IPS-18c (cell line): ENCODE results near the gene ZNF577.

Experiments used
- H3K4me3 ChIP-seq: 2 replicates; pipeline ENCODE4 v1.7.0; 2013; ENCODE audit warnings: low read depth, mild to moderate bottlenecking, low read length, moderate library complexity; ENCODE audit not compliant: insufficient read depth
- H3K9me3 ChIP-seq: one replicate; pipeline ENCODE4 v1.6.1; 2013; ENCODE audit warnings: mild to moderate bottlenecking, low read length, moderate library complexity; ENCODE audit not compliant: control insufficient read depth, insufficient read depth

Gene ZNF577

GRCh38 chr19:51891193-51891747 is 3.5 kb upstream of the ZNF577 start:
- peaks cover 49% of the 10 kb centered on the region for H3K9me3 ChIP-seq
- no peak overlapping the region for H3K4me3 ChIP-seq

- H3K9me3 ChIP-seq = peaks cover 38% of the 10 kb centered on the region
- no peak overlapping the region for H3K4me3 ChIP-seq
Measured at GRCh38 chr19:51889934-51890333, 2.2 kb upstream of the ZNF577 start.

DNA sequence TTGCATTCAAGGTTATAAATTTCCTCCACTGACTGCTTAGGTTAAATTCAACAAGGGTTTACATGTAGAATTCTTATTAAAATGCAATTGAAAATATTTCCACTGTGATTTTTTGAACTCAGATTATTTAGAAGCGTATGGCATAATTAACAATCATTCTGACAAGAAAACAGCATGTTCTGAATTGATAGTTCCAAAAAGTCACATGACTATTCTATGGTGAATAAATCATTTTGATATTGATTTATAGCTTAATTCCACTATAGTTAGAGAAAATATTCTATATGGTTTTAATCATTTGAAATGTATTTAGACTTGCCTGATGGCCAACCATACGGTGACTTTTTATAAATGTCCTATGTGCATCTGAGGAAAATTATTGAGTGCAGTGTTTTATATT is 3.0 kb downstream of the ZNF577 start:
- H3K9me3 ChIP-seq = peaks cover 2% of the 10 kb centered on the region
- no peak overlapping the region for H3K4me3 ChIP-seq

- no peak overlapping the region for H3K4me3 ChIP-seq
- H3K9me3 ChIP-seq = peaks cover 4% of the 10 kb centered on the region
Measured at GRCh38 chr19:51882518-51882917, 5.2 kb downstream of the ZNF577 start.

GRCh38 chr19:51873097-51873496 is 14.7 kb downstream of the ZNF577 start:
- Histone ChIP-seq H3K9me3 (peaks cover 42% of the 10 kb centered on the region), H3K4me3 (no peak overlapping the region)

GRCh38 chr19:51861870-51862622 is 25.7 kb downstream of the ZNF577 start:
- H3K9me3 ChIP-seq = peaks cover 26% of the 10 kb centered on the region
- no peak overlapping the region for H3K4me3 ChIP-seq

DNA sequence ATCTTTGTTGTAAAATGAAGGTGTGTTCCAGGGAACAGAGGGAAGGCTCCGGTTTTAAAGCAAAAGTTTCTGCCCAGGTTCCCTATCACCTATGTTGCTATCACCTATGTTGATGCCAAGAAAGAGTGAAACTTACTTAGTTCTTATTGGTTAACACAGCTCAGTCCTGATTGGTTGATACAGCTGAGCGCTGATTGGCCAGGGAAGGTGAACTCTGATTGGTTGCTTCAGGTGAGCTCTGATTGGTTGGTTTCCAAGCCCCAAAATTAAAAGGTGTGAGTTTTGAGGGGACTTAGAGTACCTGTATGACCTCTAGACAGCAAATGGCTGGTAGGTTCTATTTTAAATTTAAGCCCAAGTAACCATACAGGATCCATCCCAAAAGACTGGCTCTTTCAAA is 50.6 kb downstream of the ZNF577 start:
- H3K9me3 ChIP-seq = peaks cover 3% of the 10 kb centered on the region
- no peak overlapping the region for H3K4me3 ChIP-seq

- no peak overlapping the region for H3K4me3 ChIP-seq
- H3K9me3 ChIP-seq = peaks cover 8% of the 10 kb centered on the region
Measured at GRCh38 chr19:51830274-51830673, 57.5 kb downstream of the ZNF577 start.

GRCh38 chr19:51824281-51825005 is 63.3 kb downstream of the ZNF577 start:
- no peak overlapping the region for H3K4me3 ChIP-seq
- H3K9me3 ChIP-seq = peaks cover 12% of the 10 kb centered on the region

- Histone ChIP-seq H3K4me3 (no peak overlapping the region), H3K9me3 (peaks cover 7% of the 10 kb centered on the region)
Measured at GRCh38 chr19:51822946-51823345, 64.8 kb downstream of the ZNF577 start.

- Histone ChIP-seq H3K4me3 (no peak overlapping the region), H3K9me3 (peaks cover 4% of the 10 kb centered on the region)
Measured at GRCh38 chr19:51822325-51822724, 65.4 kb downstream of the ZNF577 start.

- H3K4me3 ChIP-seq = no peak overlapping the region
- peaks cover 4% of the 10 kb centered on the region for H3K9me3 ChIP-seq
Measured at GRCh38 chr19:51821921-51822320, 65.8 kb downstream of the ZNF577 start.

- Histone ChIP-seq H3K4me3 (no peak overlapping the region), H3K9me3 (peaks cover 4% of the 10 kb centered on the region)
Measured at GRCh38 chr19:51821456-51821855, 66.3 kb downstream of the ZNF577 start.
